A673 (cell line): ENCODE measurements around the gene TEAD1. TPM values are rescaled to one million over a fixed set of nuclear protein-coding genes. Genes with fewer than 3 reads are reported as not detected.

Experiments
- BruUV-seq: library from RNA; stranded (reverse); fragments of 400-500 nt; replicated peaks from 2 replicates; lab custom pipeline; 2021; lab: Mats Ljungman, UMichigan
- CTCF ChIA-PET: fragments of 300-600 bp; sonication (Branson Sonifier 250); formaldehyde crosslinking; loops from one replicate; lab custom pipeline; 2022; ENCODE audit warnings: antibody characterized with exemption; lab: Charles Lee
- POLR2A ChIA-PET: fragments of 300-600 bp; sonication (Branson Sonifier 250); formaldehyde crosslinking; loops from one replicate; lab custom pipeline; 2022; ENCODE audit warnings: antibody characterized with exemption; ENCODE audit not compliant: low non-redundant PET; lab: Charles Lee
- DNase-seq: peaks from one replicate; pipeline ENCODE4 v3.0.0-alpha.2; 2015; ENCODE audit warnings: low spot score
- H3K27ac ChIP-seq: fragments of 200-600 bp; sonication (generic); 2 replicates; pipeline ENCODE4 v1.5.1; 2016; ENCODE audit warnings: mixed run types, low read depth, mild to moderate bottlenecking, mixed read lengths, antibody characterized with exemption, low read length; ENCODE audit not compliant: poor library complexity, severe bottlenecking
- H3K27me3 ChIP-seq: fragments of 200-600 bp; sonication (generic); replicated peaks from 2 replicates; pipeline ENCODE4 v1.6.1; 2017; ENCODE audit warnings: mixed run types, low read depth, mild to moderate bottlenecking, mixed read lengths, antibody characterized with exemption, low read length; ENCODE audit not compliant: insufficient read depth, poor library complexity
- H3K36me3 ChIP-seq: fragments of 200-600 bp; sonication (generic); 2 replicates; pipeline ENCODE4 v1.6.1; 2016; ENCODE audit warnings: mixed run types, mild to moderate bottlenecking, mixed read lengths, antibody characterized with exemption, low read length; ENCODE audit not compliant: insufficient read depth, poor library complexity, severe bottlenecking
- H3K4me1 ChIP-seq: fragments of 200-600 bp; sonication (generic); 2 replicates; pipeline ENCODE4 v1.6.1; 2017; ENCODE audit warnings: mixed run types, mild to moderate bottlenecking, mixed read lengths, antibody characterized with exemption, low read length; ENCODE audit not compliant: insufficient read depth, poor library complexity, severe bottlenecking
- H3K4me3 ChIP-seq: fragments of 200-600 bp; sonication (generic); 2 replicates; pipeline ENCODE4 v1.5.1; 2016; ENCODE audit warnings: low read depth, mixed run types, mild to moderate bottlenecking, mixed read lengths, low read length; ENCODE audit not compliant: poor library complexity, severe bottlenecking
- H3K9me3 ChIP-seq: fragments of 200-600 bp; sonication (generic); 2 replicates; pipeline ENCODE4 v1.6.1; 2016; ENCODE audit warnings: mixed run types, low read depth, mild to moderate bottlenecking, mixed read lengths, antibody characterized with exemption, low read length; ENCODE audit not compliant: poor library complexity, severe bottlenecking
- EZH2 ChIP-seq: fragments of 200-600 bp; sonication (generic); IDR thresholded peaks from 2 replicates; pipeline ENCODE4 v1.6.1; 2017; ENCODE audit warnings: borderline replicate concordance, low read depth, mild to moderate bottlenecking, mixed read lengths, antibody characterized with exemption, low read length; ENCODE audit not compliant: poor library complexity, severe bottlenecking
- intact Hi-C: fragments of 100-400 bp; cut with micrococcal nuclease; formaldehyde crosslinking; loops from one replicate; pipeline ENCODE4 v1.10.0; 2022; ENCODE audit not compliant: unreplicated experiment
- total RNA-seq: library from RNA; stranded (reverse); gene quantifications from 2 replicates; pipeline ENCODE4 v1.2.3, GENCODE V29; 2021
- TF ChIP-seq, protein P1 (sequence below): fragments of 300-800, 200-600 bp; sonication (generic); conservative IDR thresholded peaks from 2 replicates; pipeline ENCODE4 v1.5.1; 2017; ENCODE audit warnings: low read depth, mild to moderate bottlenecking, antibody characterized with exemption, low read length, moderate library complexity, mixed read lengths

Gene TEAD1
- total RNA-seq, 1 experiment from 2014 or later = 81.8 TPM

- intact Hi-C loops = no loop called here
- ChIA-PET POLR2A (no interaction called here), CTCF (no interaction called here)
- Histone ChIP-seq H3K36me3 (peaks cover 2% of the 10 kb centered on the region), H3K9me3 (no peaks in the 10 kb centered on the region), H3K4me1 (no peaks in the 10 kb centered on the region), H3K4me3 (no peak overlapping the region), H3K27me3 (no peaks in the 10 kb centered on the region), H3K27ac (no peak overlapping the region)
- no peak for DNase-seq
- TF ChIP-seq, protein P1, sequence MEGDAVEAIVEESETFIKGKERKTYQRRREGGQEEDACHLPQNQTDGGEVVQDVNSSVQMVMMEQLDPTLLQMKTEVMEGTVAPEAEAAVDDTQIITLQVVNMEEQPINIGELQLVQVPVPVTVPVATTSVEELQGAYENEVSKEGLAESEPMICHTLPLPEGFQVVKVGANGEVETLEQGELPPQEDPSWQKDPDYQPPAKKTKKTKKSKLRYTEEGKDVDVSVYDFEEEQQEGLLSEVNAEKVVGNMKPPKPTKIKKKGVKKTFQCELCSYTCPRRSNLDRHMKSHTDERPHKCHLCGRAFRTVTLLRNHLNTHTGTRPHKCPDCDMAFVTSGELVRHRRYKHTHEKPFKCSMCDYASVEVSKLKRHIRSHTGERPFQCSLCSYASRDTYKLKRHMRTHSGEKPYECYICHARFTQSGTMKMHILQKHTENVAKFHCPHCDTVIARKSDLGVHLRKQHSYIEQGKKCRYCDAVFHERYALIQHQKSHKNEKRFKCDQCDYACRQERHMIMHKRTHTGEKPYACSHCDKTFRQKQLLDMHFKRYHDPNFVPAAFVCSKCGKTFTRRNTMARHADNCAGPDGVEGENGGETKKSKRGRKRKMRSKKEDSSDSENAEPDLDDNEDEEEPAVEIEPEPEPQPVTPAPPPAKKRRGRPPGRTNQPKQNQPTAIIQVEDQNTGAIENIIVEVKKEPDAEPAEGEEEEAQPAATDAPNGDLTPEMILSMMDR = no peak
- TF ChIP-seq EZH2 = no peak
- BruUV-seq = no TSS peak
Measured at GRCh38 chr11:12918667-12919066, 244.4 kb downstream of the TEAD1 start.

GRCh38 chr11:12922418-12922817, 248.2 kb downstream of the TEAD1 start:
- Histone ChIP-seq H3K4me3 (no peak overlapping the region), H3K36me3 (no peaks in the 10 kb centered on the region), H3K27ac (no peak overlapping the region), H3K9me3 (no peaks in the 10 kb centered on the region), H3K27me3 (no peaks in the 10 kb centered on the region), H3K4me1 (no peaks in the 10 kb centered on the region)
- POLR2A ChIA-PET = no interaction called here
- intact Hi-C loops = no loop called here
- TF ChIP-seq, protein P1 = no peak
- no peak for TF ChIP-seq EZH2
- no peak for DNase-seq
- no TSS peak for BruUV-seq
- CTCF ChIA-PET = no interaction called here

GRCh38 chr11:12922980-12923507, 248.8 kb downstream of the TEAD1 start:
- no peaks in the 10 kb centered on the region for H3K9me3 ChIP-seq
- BruUV-seq = no TSS peak
- CTCF ChIA-PET = no interaction called here
- TF ChIP-seq, protein P1 = no peak
- TF ChIP-seq EZH2 = no peak
- POLR2A ChIA-PET = no interaction called here
- intact Hi-C loops = no loop called here
- no peak overlapping the region for H3K27ac ChIP-seq
- no peaks in the 10 kb centered on the region for H3K27me3 ChIP-seq
- DNase-seq = no peak
- H3K4me1 ChIP-seq = no peaks in the 10 kb centered on the region
- no peak overlapping the region for H3K4me3 ChIP-seq
- no peaks in the 10 kb centered on the region for H3K36me3 ChIP-seq
